GM18517 (cell line): ENCODE data around the gene MEGF10.

Experiments
- ATAC-seq: cut with Tn5 transposase; IDR thresholded peaks from one replicate; pipeline ENCODE4 v1.9.1; 2021; ENCODE audit warnings: mild to moderate bottlenecking, moderate library complexity; ENCODE audit not compliant: unreplicated experiment

Gene MEGF10

DNA sequence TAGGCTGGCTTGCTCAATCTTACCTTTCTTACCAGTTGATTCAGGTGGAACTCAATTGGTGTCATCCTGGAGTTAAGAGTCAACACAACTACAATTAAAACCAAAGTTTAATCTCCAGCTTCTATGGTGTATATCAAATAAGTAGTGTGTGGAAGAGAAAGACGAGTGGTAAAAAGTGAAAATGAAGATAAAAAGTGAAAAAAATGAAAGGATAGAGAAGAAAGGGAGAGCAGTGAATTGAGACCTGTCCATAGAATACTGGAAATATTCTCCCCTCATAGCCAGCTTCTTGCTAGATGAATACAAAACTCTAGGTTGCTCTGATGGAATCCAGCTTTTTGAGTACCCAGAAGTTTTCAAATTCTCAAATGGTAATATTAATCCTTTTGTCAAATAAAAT lies 76.4 kb downstream of the MEGF10 start:
- ATAC-seq: no peak

DNA sequence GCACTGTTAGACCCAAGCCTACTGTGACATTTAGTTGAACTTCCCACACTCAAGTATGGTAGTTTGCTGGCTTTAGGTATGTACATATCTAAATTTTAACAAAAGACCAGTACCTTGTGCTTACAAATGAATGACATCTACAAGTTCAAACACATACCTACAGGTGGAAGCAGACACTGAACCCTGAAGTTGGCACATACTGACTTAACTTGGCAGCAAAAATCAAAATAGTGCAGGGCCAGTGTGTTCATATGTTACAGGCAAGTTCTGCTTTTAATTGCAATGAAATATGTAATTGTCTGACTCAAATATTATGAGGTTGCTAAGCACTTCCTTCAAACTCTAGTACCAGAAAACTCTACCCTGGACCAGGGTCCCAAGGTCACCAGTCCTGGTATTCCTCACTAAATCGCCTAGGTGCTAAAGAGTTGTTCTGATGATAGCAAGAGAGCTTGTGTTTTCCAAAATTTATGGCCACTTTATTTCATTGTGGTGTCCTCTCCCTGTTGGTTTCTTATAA lies 77.4 kb downstream of the MEGF10 start:
- ATAC-seq: no peak

DNA sequence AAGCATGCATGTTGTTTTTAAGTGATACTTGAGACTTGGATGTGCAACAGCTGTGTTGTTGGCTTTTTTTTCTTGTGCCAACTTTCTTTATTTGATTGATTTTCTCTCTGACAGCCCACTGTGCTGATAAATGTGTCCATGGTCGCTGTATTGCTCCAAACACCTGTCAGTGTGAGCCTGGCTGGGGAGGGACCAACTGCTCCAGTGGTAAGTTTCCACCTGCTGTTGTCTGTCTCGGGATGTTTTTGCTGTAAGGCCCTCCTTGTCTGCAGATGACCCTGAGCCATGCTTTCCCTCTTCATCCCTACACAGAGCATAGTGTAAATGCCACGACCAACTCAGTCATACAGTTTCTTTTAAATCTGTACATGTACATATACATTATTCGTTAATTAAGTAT lies 79.2 kb downstream of the MEGF10 start:
- ATAC-seq: no peak

DNA sequence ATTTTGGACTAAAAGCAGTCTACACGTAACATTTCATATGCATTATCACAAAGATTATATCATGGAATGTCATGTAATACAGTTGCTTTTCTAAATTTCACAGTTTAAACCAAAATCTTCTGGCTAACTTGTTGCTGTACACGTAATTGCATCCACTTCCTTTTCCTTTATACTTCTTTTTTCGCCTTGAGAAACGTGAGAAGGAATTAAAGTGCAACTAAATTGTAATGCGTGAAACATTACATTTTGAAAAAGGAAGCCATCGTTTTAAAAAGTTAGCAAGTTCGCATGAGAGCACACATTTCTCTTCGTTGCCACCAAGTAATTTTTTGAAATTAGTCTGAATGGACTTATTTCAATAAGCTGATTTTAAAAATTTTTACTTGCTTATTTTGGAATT lies 80.0 kb downstream of the MEGF10 start:
- ATAC-seq: no peak

DNA sequence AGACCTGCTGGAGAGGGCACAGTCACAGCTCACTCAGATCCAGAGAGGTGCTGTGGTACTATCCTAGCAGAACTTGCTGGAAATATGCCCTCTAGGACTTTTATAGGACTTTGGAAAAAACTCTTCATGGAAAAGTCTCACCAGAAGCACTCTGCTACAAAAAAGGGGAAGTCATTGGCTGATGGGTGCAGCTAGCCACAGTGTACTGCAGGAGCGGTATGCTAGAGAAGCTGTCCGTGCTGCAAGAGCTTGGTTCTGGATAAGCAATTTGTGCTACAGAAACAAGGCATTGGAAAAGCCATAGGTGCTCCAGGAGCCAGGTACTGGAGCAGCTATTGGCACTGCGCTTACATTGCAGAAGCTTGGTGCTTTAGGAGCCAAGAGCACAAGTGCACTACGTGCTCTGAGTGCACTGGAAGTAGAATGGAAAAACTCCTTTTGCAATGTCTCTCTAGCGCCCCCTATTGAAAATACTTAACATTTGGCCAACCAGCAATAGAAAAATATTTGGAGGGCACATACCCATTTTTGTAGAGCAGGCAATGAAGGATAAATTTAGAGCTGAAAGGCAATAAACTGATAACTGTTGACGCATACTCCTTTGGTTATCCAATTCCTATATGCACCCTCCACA lies 83.4 kb downstream of the MEGF10 start:
- no peak for ATAC-seq

DNA sequence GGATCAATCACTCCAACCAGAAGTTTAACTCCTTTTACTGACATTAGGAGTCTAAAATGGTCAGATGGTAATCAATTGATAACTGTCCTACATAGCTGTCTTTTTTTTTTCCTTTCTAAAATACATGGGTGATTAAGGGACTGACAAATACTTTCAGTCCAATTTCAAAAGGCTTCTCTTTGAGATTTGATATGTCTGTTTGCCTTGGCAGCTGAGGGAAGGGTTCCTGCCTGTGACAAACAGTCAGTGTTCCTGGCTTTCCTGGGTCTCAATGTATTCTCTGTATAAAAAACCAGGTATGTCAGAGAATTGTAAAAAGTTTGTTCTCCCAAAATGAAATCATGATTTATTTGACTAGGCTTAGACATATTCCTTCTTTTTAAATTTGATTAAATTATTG lies 84.5 kb downstream of the MEGF10 start:
- ATAC-seq: no peak

DNA sequence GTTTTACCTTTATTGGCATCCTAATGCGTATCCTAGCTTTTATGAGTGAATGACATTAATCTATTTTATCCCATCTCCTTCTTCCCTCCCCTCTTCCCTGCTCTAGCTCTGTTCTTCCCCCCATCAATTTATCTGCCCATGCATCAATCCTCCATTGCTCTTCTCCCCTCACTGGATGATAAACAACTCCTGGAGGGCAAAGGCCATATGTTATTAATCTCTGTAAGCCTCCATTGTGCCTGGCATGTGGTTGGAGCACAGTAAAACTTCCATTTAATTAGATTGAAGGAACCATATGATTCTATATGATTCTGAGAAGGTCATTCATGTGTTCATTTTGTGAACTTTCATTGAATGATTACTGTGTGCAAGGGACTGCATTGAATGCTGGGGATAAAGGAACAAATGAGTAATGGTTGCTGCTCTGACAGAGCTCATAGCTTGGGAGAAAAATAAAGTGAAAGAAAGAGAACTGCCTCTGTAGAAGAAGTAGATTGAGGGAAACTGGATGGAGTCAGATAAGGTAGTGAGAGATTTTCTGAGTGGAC lies 85.0 kb downstream of the MEGF10 start:
- no peak for ATAC-seq

DNA sequence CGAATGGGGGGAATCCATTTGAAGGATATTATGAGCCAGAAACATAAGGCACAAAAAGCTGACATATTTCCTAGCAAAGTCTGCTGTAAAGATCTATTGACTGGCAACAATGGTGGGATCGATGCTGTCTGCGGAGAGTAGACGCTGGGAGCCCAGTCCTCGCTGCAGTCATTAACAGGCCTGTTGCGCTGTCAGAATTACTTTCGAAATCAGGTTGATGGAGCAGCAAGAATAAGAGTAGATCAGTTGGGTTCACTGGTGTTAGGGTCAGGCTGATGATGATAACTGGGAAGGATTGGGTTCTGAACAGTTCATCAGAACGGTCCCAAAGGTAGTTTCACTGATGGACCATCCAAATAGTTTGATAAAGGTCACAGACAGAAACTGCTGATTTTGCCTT lies 87.1 kb downstream of the MEGF10 start:
- ATAC-seq: no peak

DNA sequence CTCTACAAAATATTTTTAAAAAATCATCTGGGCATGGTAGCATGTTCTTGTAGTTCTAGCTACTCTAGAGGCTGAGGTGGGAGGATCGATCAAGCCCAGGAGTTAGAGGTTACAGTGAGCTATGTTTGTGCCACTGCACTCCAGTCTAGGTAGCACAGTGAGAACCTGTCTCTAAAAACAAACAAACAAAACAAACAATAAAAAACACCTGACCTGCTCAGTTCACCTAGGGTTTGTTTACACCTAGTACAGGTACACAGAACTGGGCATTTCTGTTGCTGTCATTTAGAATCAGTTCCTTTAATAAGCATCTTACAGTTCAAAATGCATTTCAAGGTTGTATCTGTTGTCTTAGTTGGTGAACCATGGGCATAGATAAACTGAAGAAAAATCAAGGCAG lies 95.3 kb downstream of the MEGF10 start:
- ATAC-seq: no peak

DNA sequence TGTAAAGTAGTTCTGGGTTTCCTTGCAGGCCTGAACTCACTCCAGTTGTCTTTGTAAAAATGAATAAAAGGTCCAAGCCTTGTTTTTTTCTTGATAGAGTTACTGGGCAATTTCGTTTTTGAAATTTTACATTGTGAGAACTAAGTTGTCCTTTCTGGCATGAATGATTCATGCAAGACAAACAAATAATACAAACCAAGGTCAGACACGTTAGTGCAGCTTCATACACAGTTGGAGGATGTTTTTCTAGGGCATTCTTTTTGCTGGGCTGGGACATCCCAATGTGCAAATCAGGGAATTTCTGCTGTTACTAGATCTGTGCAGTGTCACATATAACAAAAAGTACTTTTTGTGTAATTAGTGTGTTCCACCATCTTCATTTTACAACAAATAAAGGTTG lies 96.0 kb downstream of the MEGF10 start:
- no peak for ATAC-seq

DNA sequence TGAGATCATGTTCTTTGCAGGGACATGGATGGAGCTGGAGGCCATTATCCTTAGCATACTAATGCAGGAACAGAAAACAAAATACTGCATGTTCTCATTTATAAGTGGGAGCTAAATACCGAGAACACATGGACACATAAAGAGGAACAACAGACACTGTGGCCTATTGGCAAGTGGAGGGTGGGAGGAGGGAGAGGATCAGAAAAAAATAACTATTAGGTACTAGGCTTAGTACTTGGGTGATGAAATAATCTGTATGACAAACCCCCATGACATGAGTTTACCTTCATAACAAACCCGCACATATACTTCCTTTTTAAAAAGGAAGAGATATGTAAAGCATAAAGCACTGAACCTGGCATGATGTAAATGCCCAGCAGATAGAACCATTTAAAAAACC lies 99.0 kb downstream of the MEGF10 start:
- ATAC-seq: no peak

DNA sequence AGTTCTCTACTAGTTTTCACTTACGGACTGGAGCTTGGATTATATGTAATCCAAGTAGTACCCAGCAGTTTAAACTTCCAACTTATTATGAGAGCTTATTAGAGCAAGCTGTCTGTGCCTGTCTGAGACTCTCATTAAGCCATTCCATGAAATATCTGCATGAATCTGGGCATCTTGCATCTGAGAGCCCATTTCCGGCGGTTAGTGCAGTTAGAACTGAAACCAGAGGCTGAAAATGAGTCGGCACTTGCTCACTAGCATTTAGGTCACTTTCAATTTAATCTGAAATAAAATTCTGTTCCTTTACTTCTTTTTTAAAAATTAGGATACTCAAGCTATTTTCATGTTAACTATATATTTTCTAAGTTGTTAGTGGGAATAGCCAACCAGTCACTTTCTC lies 102.2 kb downstream of the MEGF10 start:
- ATAC-seq: no peak

DNA sequence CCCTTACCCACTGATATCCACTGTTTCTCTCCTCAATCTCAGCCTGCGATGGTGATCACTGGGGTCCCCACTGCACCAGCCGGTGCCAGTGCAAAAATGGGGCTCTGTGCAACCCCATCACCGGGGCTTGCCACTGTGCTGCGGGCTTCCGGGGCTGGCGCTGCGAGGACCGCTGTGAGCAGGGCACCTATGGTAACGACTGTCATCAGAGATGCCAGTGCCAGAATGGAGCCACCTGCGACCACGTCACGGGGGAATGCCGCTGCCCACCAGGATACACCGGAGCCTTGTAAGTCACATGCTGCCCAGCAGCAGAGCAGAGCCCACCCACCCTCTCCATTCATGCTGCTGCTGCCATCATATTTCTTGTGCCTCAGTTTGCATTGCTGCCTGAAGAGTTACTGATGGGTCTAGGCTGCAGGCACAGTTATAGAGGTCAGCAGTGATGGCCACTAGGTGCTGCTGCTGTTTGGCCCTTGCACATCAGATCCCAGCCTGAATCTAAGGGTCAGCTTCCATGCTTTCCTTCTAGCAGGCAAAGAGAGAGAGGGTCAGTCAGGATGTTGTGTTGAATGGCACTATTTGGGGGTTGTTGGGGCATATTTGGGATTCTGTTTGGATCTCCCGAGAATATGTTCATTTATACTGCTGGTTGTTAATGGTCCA lies 106.0 kb downstream of the MEGF10 start:
- ATAC-seq: no peak

DNA sequence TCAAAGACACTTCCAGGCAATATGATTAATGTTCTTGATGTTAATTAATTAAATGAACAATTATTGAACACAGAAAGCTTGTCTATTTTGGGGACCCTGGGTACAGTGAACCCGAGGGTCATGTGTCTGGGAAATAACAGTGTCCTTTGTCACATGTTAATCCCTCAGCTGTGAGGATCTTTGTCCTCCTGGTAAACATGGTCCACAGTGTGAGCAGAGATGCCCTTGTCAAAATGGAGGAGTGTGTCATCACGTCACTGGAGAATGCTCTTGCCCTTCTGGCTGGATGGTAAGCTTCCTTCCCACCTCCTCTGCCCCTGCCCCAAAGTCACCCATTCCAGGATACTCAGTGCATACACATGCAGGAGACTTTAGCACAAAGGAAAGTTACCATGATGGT lies 107.9 kb downstream of the MEGF10 start:
- ATAC-seq: no peak

DNA sequence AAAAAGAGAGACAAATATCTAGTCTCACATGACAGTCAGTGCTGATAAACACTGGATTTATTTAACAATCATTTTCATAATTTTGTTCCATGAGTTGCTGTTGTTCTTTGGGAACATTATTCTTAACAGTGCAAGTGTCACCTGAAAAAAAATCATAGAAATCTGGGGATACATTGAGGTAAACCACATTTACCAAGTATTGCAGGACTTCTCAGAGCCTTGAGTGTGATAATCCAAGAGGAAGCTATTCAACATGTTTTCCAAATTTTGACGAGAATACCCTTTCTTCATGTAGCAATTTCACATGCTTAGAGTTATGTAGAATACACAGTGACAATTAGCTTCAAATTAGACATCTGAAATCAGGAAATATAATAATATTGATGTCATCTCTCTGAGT lies 108.5 kb downstream of the MEGF10 start:
- no peak for ATAC-seq

DNA sequence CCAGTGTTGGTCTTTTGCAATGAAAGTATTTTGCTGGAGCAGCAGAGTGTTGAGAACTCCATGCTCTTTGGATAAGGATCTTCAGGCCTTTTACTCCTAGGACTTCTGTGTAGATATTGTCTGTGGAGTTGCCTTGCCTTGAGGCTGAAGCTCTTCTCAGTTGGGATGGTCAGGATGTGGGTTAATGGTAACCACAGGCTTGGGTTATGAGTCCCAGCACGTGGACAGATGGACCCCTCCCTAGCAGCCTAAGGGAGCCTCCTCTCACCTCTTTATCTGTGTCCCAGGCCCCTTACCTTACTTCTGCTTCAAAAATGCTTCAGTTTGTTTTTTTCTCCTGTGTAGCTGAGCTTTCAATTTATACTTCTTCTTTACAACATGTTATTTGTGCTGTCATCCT lies 109.9 kb downstream of the MEGF10 start:
- no peak for ATAC-seq

DNA sequence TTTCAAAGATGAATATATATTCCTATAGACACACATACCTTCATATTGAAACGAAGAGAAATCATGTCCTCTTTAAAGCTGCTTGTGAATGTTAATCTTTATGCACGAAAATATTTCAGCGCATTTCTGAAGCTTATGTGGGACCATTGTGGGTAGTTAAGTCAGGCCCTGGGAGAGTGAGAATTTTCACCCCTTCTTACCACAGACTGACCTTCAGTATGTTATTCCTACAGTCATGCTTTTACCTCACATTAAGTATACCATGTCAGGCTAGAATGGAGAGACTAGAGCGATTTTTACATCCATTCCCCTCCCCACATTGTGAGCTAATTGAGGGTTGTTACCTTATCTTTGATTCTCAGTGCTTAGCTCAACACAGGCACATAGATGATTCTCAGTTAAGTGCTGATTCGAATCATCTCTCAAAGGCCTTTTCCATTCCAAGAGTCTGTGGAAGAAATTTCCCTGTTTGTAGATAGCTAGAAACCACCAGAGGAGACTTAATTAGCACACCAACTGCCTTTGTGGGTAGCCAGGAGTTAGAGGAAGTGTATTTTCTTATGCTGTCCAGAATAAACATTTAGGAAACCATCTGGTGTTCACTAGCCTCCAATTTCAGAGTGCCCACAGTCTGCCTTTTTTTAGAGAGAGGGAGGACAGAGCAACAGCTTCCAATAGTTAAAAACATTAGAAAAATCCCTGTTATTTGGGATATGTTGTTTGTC lies 110.5 kb downstream of the MEGF10 start:
- no peak for ATAC-seq

DNA sequence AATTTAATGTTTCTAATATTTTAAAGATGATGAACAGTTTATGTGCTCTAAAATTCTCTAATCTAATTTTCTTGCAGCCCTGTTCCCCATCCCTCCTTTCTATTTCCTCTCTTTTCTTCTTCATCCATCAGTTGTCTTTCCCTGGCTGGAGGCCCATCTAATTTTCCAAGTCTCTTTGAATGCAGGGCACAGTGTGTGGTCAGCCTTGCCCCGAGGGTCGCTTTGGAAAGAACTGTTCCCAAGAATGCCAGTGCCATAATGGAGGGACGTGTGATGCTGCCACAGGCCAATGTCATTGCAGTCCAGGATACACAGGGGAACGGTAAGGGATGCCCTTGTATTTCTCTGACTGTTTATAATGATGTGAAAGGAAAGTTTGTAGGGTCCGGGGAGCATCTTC lies 111.8 kb downstream of the MEGF10 start:
- ATAC-seq: no peak

DNA sequence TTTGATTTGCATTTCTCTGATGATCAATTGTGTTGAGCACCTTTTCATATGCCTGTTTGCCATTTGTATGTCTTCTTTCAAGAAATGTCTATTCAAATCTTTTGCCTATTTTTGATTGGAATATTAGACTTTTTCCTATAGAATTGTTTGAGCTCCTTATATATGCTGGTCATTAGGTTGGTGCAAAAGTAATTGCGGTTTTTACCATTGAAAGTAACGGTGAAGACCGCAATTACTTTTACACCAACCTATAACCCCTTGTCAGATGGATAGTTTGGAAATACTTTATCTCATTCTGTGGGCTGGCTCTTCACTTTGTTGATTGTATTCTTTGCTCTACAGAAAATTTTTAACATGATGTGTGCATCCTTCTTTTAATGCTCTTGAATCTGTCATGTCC lies 113.6 kb downstream of the MEGF10 start:
- no peak for ATAC-seq

DNA sequence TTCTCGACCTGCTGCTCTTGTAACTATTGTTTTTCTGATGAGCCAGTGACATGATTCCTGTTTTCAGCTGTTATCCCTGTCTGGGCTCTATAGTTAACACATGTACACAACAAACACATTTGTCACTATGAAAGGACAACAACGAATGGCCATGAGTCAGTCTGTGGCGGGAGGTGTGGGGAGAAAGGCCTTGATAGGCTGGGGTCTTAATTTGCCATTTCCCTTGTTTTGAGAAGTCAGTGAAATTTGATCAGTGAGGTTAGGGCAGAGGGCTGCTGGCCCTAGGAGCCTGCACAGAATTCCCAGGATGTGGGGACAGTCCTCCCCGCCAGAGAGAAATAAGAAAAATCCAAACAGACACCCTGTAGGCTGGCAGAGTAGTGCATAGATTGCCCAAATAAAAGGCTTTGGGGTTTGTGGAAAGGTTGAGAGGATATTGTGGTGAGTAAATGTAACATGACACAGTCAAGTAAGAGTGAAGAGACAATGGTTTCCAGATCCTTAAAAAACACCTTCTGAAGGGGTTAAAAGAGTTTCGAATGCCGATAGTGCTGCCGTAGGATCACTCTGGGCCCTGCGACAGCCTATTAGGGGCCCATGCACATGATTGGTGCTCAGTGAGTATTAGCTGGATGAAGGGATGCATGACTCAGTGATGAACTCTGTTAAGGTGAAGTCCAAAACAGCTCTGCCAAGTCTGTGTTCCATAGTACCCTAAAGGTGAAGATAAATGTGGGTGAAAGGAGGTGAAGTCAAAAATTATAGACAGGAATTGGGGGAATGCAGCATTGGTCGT lies 115.9 kb downstream of the MEGF10 start:
- no peak for ATAC-seq
